Measurements from ENCODE around the gene GGT6.

The GGT6 gene

DNA sequence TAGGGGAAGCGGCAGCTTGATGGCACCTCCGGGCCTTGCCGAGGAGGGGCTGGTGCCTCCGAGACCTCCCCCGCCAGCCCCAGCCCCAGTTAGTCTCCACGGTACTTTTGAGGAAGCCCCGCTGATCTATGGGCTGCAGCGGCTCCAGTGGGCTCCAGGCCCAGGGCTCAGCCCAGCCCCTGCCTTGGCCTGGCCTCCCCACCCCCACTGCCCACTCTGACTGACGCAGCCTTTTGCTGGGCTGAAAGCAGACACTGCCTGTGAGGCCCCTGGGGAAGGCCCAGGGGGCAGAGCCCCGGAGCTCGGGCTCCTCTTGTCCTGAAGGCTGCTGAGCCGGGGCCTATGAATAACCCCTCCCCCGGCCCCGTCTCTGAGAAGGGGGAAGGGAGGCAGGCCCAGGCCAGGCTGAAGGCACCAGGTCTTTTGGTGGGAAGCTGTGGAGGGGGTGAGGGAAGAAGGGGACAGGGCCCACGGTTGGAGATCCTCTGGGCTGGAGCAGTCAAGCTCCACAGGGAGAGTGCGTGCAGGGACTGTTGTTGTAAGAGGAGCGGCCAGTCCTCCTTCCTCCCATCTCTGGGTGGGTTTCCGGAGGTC, 16.4 kb upstream of the GGT6 start:
- no peaks in the 10 kb centered on the region for H4K20me1 ChIP-seq
- TF ChIP-seq Cebpa-rat (IDR thresholded peaks at IDR 0.05), result no peak
- H3K9me3 ChIP-seq, result no peaks in the 10 kb centered on the region
- H3K27me3 ChIP-seq, result no peaks in the 10 kb centered on the region
- H3K4me1 ChIP-seq, result peaks cover 22% of the 10 kb centered on the region
- peak overlapping the region; percentile 83 for H3K4me2 ChIP-seq
- peak overlapping the region; percentile 74 for H3K27ac ChIP-seq
- peak overlapping the region; percentile 59 for H3K9ac ChIP-seq
- no peaks in the 10 kb centered on the region for H3K36me3 ChIP-seq
- H3K4me3 ChIP-seq, result no peak overlapping the region

- no peak for TF ChIP-seq Cebpa-rat (IDR thresholded peaks at IDR 0.05)
- Histone ChIP-seq H3K27ac (no peak overlapping the region), H3K4me2 (peak overlapping the region; percentile 83), H3K36me3 (no peaks in the 10 kb centered on the region), H3K27me3 (no peaks in the 10 kb centered on the region), H3K4me3 (no peak overlapping the region), H4K20me1 (no peaks in the 10 kb centered on the region), H3K9ac (peak overlapping the region; percentile 59; the same call in 1 of the 2 replicates), H3K4me1 (peaks cover 22% of the 10 kb centered on the region), H3K9me3 (no peaks in the 10 kb centered on the region)
Measured at GRCh38 chr17:4576161-4576558, 15.8 kb upstream of the GGT6 start.

- Histone ChIP-seq H3K4me1 (peaks cover 27% of the 10 kb centered on the region), H3K4me2 (no peak overlapping the region), H3K9me3 (no peaks in the 10 kb centered on the region), H3K36me3 (no peaks in the 10 kb centered on the region), H3K4me3 (no peak overlapping the region), H4K20me1 (no peaks in the 10 kb centered on the region), H3K27ac (no peak overlapping the region), H3K27me3 (no peaks in the 10 kb centered on the region), H3K9ac (no peak overlapping the region)
- no peak for TF ChIP-seq Cebpa-rat (IDR thresholded peaks at IDR 0.05)
Measured at GRCh38 chr17:4574448-4575045, 14.2 kb upstream of the GGT6 start.

DNA sequence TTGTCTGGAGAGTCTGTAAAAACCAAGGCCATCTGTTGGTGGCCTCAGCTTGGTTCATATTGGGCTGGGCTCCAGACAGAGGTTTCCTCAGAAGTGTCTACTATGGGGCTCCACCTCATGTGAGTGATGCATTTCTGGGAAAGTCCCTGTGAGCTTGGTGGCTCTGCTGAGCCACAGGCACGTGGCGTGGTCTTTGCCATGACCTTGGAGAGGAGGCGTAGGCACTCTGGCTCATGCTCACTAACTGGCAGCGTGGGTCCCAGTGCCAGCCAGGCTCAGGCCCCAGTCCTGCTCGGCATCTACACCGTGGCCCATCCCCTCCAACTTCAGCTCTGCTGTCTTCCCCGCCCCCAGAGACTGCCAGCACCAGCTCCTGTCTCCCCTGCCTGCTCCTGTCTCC, 13.3 kb upstream of the GGT6 start:
- no peaks in the 10 kb centered on the region for H3K36me3 ChIP-seq
- no peak overlapping the region for H3K4me2 ChIP-seq
- peaks cover 29% of the 10 kb centered on the region for H3K4me1 ChIP-seq
- no peaks in the 10 kb centered on the region for H3K27me3 ChIP-seq
- H3K9me3 ChIP-seq, result no peaks in the 10 kb centered on the region
- H3K27ac ChIP-seq, result no peak overlapping the region
- no peak for TF ChIP-seq Cebpa-rat (IDR thresholded peaks at IDR 0.05)
- no peak overlapping the region for H3K4me3 ChIP-seq
- no peaks in the 10 kb centered on the region for H4K20me1 ChIP-seq
- H3K9ac ChIP-seq, result no peak overlapping the region

DNA sequence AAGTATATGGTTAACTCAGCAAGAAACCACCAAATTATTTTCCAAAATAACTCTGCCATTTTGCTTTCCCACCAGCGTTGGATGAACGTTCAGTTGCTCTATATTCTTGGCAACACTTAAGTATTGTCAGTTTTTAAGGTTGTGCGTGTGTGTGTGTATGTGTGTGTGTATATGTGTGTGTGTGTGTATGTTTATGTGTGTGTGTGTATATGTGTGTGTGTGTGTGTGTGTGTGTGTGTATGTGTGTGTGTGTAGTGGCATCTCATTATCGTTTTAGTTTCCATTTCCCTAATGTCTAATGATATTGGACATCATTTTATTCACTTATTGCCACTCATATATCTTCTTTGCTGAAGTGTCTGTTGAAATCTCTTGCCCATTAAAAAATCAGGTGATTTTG, 12.7 kb upstream of the GGT6 start:
- H3K36me3 ChIP-seq, result no peaks in the 10 kb centered on the region
- H3K4me3 ChIP-seq, result no peak overlapping the region
- no peak overlapping the region for H3K9ac ChIP-seq
- TF ChIP-seq Cebpa-rat (IDR thresholded peaks at IDR 0.05), result no peak
- H3K27me3 ChIP-seq, result no peaks in the 10 kb centered on the region
- H3K4me2 ChIP-seq, result no peak overlapping the region
- H4K20me1 ChIP-seq, result no peaks in the 10 kb centered on the region
- no peaks in the 10 kb centered on the region for H3K9me3 ChIP-seq
- H3K27ac ChIP-seq, result no peak overlapping the region
- H3K4me1 ChIP-seq, result peaks cover 29% of the 10 kb centered on the region

DNA sequence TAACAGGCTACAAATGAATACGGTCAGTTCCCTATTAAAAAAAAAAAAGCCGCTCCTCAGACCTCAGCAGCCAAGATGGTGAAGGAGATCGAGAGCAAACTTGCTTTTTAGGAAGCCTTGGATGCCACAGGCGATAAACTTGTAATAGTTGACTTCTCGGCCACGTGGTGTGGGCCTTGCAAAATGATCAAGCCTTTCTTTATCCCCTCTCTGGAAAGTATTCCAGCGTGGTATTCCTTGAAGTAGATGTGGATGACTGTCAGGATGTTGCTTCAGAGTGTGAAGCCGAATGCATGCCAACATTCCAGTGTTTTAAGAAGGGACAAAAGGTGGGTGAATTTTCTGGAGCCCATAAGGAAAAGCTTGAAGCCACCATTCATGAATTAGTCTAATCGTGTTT, 11.8 kb upstream of the GGT6 start:
- H3K27ac ChIP-seq, result no peak overlapping the region
- H3K27me3 ChIP-seq, result no peaks in the 10 kb centered on the region
- peaks cover 24% of the 10 kb centered on the region for H3K4me1 ChIP-seq
- no peaks in the 10 kb centered on the region for H3K9me3 ChIP-seq
- no peaks in the 10 kb centered on the region for H3K36me3 ChIP-seq
- H3K9ac ChIP-seq, result no peak overlapping the region
- no peak for TF ChIP-seq Cebpa-rat (IDR thresholded peaks at IDR 0.05)
- H3K4me3 ChIP-seq, result no peak overlapping the region
- no peak overlapping the region for H3K4me2 ChIP-seq
- H4K20me1 ChIP-seq, result no peaks in the 10 kb centered on the region

GRCh38 chr17:4569591-4569990, 9.2 kb upstream of the GGT6 start:
- no peak overlapping the region; the same call in 1 of the 2 replicates for H3K4me2 ChIP-seq
- H3K9ac ChIP-seq, result no peak overlapping the region
- no peaks in the 10 kb centered on the region for H3K36me3 ChIP-seq
- peaks cover 16% of the 10 kb centered on the region for H3K4me1 ChIP-seq
- H3K9me3 ChIP-seq, result no peaks in the 10 kb centered on the region
- H3K4me3 ChIP-seq, result no peak overlapping the region
- no peaks in the 10 kb centered on the region for H3K27me3 ChIP-seq
- no peak overlapping the region for H3K27ac ChIP-seq
- no peak for TF ChIP-seq Cebpa-rat (IDR thresholded peaks at IDR 0.05)
- H4K20me1 ChIP-seq, result no peaks in the 10 kb centered on the region

DNA sequence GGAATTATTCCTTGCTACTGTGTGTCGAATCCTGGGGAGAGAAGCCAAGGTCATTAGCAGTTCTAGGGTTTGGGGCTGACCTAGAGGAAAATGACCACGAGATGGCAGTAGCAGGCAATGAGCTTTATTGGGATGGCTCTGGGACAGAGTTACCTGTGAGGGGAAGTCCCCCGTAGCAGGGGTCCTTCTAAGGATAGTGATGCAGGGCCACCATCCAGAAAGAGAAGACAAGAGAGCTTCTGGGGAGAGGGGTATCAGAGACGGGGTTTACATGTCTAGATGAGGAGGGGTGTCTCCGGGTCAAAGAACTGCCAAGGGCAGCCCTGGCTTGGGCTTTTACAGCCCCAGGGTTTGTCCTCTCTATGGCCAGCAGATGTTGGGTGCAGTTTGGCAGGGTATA, 6.4 kb upstream of the GGT6 start:
- TF ChIP-seq Cebpa-rat (IDR thresholded peaks at IDR 0.05), result no peak
- Histone ChIP-seq H3K36me3 (no peaks in the 10 kb centered on the region), H4K20me1 (no peaks in the 10 kb centered on the region), H3K4me1 (peaks cover 28% of the 10 kb centered on the region), H3K9me3 (no peaks in the 10 kb centered on the region), H3K27me3 (no peaks in the 10 kb centered on the region), H3K4me3 (no peak overlapping the region), H3K4me2 (no peak overlapping the region), H3K9ac (no peak overlapping the region), H3K27ac (no peak overlapping the region)

DNA sequence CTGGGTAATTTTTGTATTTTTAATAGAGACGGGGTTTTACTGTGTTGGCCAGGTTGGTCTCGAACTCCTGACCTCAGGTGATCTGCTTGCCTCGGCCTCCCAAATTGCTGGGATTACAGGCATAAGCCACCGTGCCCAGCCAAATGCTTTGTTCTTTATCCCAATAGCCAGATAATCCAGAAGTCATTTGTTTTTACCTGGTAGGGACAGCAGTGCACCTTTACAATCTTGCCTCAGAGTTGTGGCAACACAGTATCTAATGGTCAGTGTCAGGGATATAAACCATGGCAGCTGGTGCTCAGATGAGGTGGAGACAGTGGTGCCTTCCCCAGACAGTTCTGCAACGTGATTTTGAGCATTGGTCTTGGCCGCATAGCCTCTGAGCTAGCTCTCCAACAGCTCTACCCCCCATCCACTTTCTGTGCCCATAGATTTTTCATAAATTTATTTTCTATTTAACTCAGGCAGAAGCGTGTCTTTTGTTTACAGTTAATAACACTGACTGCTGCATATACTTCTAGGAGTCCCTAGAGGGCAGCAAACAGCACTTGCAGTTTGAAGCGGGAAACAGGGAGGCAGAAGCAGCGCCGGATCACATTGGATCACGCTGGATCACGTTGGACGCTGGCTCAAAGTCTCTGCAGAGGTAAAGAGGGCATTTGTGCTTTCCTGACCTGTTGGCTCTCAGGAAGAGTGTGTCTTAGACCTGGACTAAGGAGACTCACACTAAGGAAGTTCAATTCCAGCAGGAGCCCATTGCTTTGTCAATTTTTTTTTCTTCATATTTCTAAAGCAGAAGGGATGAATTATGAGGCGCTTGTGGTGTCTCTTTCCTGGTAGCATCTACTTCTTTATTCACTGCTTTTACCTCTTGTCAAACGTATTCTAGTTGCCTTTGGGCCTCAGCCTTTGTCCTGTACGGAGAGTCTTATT, 5.1 kb upstream of the GGT6 start:
- peaks cover 41% of the 10 kb centered on the region for H3K4me1 ChIP-seq

More for the DNA sequence above, 5.1 kb upstream of the GGT6 start:
- no peak overlapping the region for H3K4me3 ChIP-seq
- H3K9ac ChIP-seq, result no peak overlapping the region
- TF ChIP-seq Cebpa-rat (IDR thresholded peaks at IDR 0.05), result no peak
- H3K27me3 ChIP-seq, result no peaks in the 10 kb centered on the region
- no peaks in the 10 kb centered on the region for H3K9me3 ChIP-seq
- H3K4me2 ChIP-seq, result peak overlapping the region; percentile 49
- H4K20me1 ChIP-seq, result no peaks in the 10 kb centered on the region
- no peak overlapping the region for H3K27ac ChIP-seq
- H3K36me3 ChIP-seq, result no peaks in the 10 kb centered on the region
